COLO829 (cell line): ENCODE data around the gene INVS.

Source experiments
- DNase-seq: peaks from one replicate; pipeline ENCODE4 v3.0.0; 2012; ENCODE audit warnings: low spot score

INVS gene

GRCh38 chr9:100340224-100340623 is 241.2 kb downstream of the INVS start:
- no peak for DNase-seq

GRCh38 chr9:100341889-100342288 is 242.8 kb downstream of the INVS start:
- no peak for DNase-seq

- no peak for DNase-seq
Observed at GRCh38 chr9:100346836-100347235, 247.8 kb downstream of the INVS start.

- DNase-seq, result no peak
Observed at GRCh38 chr9:100350188-100350587, 251.1 kb downstream of the INVS start.
